Activated B cell treated with CpG ODN at 0.5 μM for 24 hours (primary cell): ENCODE results near the gene AGXT. TPM values are rescaled to one million over a fixed set of nuclear protein-coding genes. Genes with fewer than 3 reads are reported as not detected.

ENCODE experiments used
- ATAC-seq: fragments of 200-7000 bp; cut with Tn5 transposase; one replicate; pipeline ENCODE4 v1.10.0; 2021; ENCODE audit warnings: low read depth, mild to moderate bottlenecking, moderate library complexity
- CTCF ChIA-PET: fragments of 350-600 bp; sonication (Branson Sonifier 250); formaldehyde crosslinking; loops from one replicate; lab custom pipeline; 2021; ENCODE audit warnings: antibody characterized with exemption; lab: Charles Lee
- POLR2A ChIA-PET: fragments of 350-600 bp; sonication (Branson Sonifier 250); formaldehyde crosslinking; loops from one replicate; lab custom pipeline; 2021; ENCODE audit warnings: antibody characterized with exemption; lab: Charles Lee
- DNase-seq: peaks from one replicate; pipeline ENCODE4 v3.0.0; 2022
- H3K27ac Mint-ChIP-seq: one replicate; pipeline ENCODE4 v1.8.0; 2020; ENCODE audit warnings: mixed read lengths
- H3K27me3 Mint-ChIP-seq: one replicate; pipeline ENCODE4 v1.8.0; 2021; ENCODE audit warnings: mixed read lengths
- H3K36me3 Mint-ChIP-seq: one replicate; pipeline ENCODE4 v1.8.0; 2021; ENCODE audit warnings: low read depth, mixed read lengths
- H3K4me1 Mint-ChIP-seq: one replicate; pipeline ENCODE4 v1.8.0; 2021; ENCODE audit warnings: mixed read lengths
- H3K4me3 Mint-ChIP-seq: one replicate; pipeline ENCODE4 v1.8.0; 2020; ENCODE audit warnings: mild to moderate bottlenecking, mixed read lengths
- H3K9me3 Mint-ChIP-seq: one replicate; pipeline ENCODE4 v1.8.0; 2020; ENCODE audit warnings: mixed read lengths
- intact Hi-C: fragments of 100-400 bp; cut with micrococcal nuclease; formaldehyde crosslinking; loops from one replicate; pipeline ENCODE4 v1.15.1; 2024
- total RNA-seq: library from RNA; stranded (reverse); gene quantifications from 2 replicates; pipeline ENCODE4 v1.2.3, GENCODE V29; 2022
- TF ChIP-seq, protein P1 (sequence below): fragments of 200-600 bp; IDR thresholded peaks from one replicate; pipeline ENCODE4 v1.8.0; 2022; ENCODE audit warnings: antibody characterized with exemption, mild to moderate bottlenecking

Gene AGXT
- total RNA-seq, 1 donor from 2014 or later = not detected

DNA sequence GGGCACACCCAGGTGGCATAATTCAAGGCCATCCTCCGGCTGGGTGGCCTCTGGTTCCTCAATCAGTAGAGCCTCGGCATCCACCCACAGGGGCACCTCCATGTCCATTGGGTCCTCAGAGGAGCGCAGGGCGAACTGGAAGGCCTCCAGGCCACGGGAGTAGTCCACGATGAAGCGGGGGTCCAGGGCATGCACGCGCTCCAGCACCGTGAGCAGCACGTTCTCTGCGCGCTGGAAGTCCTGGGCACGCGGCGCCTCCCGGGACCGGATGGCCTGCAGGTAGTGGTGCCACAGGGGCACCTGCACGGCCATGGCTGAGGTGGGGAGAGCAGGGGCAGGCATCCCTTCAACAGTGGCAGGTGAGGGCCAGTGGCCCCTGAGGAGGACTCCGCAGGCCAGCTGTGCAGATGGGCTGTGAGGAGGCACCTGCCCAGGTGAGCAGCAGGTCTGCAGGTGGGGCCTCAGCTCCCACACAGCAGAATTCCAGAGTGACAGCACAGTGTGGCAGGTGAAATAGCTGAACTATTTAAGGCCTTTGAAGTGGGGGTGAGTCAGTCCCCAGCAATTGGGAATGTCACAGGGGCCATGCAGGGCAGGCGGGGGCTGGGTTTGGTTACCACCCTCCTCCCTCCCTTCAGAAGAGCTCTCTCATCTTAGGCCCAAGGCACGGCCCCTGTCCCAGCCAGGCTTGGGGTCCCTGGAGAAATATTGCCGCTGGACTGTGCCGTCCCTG is 27.2 kb downstream of the AGXT start, which contains the start of gene MAB21L4:
TSS of gene MAB21L4 (minus strand) at position 501 of the 733 bp plus-strand sequence. CDS start at position 342, 159 bp downstream.
- intact Hi-C loops = no loop called here
- no peak for ATAC-seq
- Mint-ChIP-seq H3K4me3 (no peak within 1 kb of the TSS), H3K27me3 (no peaks in the 10 kb centered on the region), H3K27ac (no peak within 1 kb of the TSS), H3K4me1 (no peaks in the 10 kb centered on the region), H3K36me3 (no peaks in the 10 kb centered on the region), H3K9me3 (no peaks in the 10 kb centered on the region)
- ChIA-PET POLR2A (no interaction called here), CTCF (no interaction called here)
- no peak for DNase-seq
- TF ChIP-seq, protein P1, sequence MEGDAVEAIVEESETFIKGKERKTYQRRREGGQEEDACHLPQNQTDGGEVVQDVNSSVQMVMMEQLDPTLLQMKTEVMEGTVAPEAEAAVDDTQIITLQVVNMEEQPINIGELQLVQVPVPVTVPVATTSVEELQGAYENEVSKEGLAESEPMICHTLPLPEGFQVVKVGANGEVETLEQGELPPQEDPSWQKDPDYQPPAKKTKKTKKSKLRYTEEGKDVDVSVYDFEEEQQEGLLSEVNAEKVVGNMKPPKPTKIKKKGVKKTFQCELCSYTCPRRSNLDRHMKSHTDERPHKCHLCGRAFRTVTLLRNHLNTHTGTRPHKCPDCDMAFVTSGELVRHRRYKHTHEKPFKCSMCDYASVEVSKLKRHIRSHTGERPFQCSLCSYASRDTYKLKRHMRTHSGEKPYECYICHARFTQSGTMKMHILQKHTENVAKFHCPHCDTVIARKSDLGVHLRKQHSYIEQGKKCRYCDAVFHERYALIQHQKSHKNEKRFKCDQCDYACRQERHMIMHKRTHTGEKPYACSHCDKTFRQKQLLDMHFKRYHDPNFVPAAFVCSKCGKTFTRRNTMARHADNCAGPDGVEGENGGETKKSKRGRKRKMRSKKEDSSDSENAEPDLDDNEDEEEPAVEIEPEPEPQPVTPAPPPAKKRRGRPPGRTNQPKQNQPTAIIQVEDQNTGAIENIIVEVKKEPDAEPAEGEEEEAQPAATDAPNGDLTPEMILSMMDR = no peak

DNA sequence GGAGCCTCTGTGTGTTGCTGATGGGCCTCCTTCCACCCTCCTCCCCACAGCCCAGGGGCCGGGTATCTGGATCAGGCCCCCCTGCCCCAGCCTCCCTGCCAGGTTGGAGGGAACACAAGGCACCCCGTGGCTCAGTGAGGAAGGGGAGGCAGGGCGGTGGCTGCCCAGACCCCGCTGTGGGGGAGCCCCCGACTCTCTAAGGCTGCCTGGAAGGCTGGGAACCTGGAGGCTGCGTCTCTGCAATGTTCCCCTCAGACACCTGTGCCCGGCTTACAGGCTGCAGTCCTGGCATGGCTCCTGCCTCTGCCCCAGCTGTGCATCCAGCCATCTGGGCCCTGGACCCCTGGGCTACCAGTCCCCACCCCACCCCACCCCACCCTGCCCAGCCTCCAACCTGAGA is 27.8 kb downstream of the AGXT start:
- H3K9me3 Mint-ChIP-seq = peaks cover 3% of the 10 kb centered on the region
- POLR2A ChIA-PET = no interaction called here

DNA sequence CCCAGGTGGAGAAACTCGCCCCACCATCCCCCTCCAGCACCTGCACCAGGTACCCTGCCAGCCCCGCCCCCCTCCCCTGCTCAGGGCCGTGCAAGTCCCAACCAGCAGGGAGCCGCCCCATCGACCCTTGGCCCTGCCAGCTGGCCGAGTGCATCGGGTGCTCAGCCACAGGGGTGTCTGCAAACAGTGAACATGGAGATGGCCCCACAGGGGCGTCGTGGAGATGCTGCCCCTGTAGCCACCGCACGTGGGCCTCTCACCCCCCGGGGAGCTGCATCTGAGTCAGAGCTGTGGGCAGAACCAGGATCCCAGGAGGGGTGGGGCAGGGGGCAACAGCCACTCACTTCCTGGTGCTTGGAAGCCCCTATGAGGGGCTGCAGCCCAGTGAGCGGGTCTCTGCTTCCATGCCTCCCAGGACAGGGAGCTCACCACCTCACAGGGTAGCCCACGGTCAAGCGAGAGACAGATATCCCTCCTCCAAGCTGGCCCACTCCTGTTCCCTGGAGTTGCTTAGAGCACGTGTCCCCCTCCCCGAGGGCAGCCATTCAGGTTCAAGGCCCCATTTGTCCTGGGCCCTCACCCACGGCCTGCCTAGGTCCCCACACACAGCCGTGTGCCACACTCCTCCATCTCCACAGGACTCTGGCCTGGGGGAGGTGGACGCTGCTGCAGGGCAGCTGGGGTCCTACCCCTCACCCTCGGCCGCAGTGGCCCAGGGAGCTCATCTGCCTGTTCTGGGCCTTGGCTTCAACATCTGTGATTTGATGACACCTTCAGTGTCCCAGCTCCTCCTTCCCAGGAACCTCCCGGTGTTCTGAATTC is 28.5 kb downstream of the AGXT start:
- ATAC-seq = no peak
- no peak overlapping the region for H3K27ac Mint-ChIP-seq
- H3K27me3 Mint-ChIP-seq = no peaks in the 10 kb centered on the region
- H3K4me3 Mint-ChIP-seq = no peak overlapping the region
- ChIA-PET CTCF (no interaction called here), POLR2A (no interaction called here)
- TF ChIP-seq, protein P1 = no peak
- H3K9me3 Mint-ChIP-seq = peaks cover 3% of the 10 kb centered on the region
- no peaks in the 10 kb centered on the region for H3K36me3 Mint-ChIP-seq
- no peaks in the 10 kb centered on the region for H3K4me1 Mint-ChIP-seq
- intact Hi-C loops = no loop called here
- DNase-seq = no peak

More for the DNA sequence above, 27.8 kb downstream of the AGXT start:
- no peak for DNase-seq
- CTCF ChIA-PET = no interaction called here
- Mint-ChIP-seq H3K4me3 (no peak overlapping the region), H3K27me3 (no peaks in the 10 kb centered on the region), H3K27ac (no peak overlapping the region), H3K36me3 (no peaks in the 10 kb centered on the region), H3K4me1 (no peaks in the 10 kb centered on the region)
- intact Hi-C loops = no loop called here
- TF ChIP-seq, protein P1 = no peak
- no peak for ATAC-seq

DNA sequence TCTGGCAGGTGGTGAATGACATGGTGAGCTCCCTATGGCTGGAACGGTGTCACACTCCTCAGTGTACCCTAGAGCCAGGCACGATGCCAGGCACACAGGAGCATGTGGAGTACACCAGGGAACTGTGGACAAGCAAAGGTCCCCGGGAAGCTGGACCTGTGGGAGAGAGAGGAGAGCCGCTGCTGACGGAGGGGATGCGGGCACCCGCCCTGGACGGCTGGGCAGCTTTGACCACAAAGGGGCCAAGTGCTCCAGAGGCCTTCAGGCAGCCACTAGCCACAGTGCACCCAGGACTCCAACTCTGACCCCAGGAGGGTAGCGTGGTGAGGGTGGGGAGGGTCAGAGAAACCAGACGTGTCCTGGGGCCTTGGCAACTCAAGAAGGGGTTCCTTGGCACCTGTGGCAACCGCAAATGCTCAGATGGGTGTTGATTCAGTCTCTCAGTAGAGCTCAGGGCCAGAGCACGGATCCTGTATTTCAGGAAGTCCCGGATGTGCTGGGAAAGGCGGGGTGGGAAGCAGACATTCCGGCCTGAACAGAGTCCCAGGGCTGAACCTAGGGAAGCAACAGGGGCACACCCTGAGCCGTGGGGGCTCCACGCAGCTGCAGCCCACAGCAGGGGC is 29.6 kb downstream of the AGXT start:
- DNase-seq (no peak), ATAC-seq (no peak)
- H3K27ac Mint-ChIP-seq = no peak overlapping the region
- no peaks in the 10 kb centered on the region for H3K27me3 Mint-ChIP-seq
- no peak overlapping the region for H3K4me3 Mint-ChIP-seq
- TF ChIP-seq, protein P1 = no peak
- H3K4me1 Mint-ChIP-seq = no peaks in the 10 kb centered on the region
- peaks cover 3% of the 10 kb centered on the region for H3K9me3 Mint-ChIP-seq
- POLR2A ChIA-PET = no interaction called here
- intact Hi-C loops = no loop called here
- CTCF ChIA-PET = no interaction called here
- no peaks in the 10 kb centered on the region for H3K36me3 Mint-ChIP-seq
